H9 (cell line): ENCODE measurements around the gene MYO10. TPM values are rescaled to one million over a fixed set of nuclear protein-coding genes. Genes with fewer than 3 reads are reported as not detected.

ENCODE experiments used
- DNase-seq: peaks from one replicate; pipeline ENCODE4 v3.0.0-alpha.2; 2017
- H2AFZ ChIP-seq: one replicate; pipeline ENCODE4 v1.6.1; 2013; ENCODE audit warnings: mild to moderate bottlenecking, low read length, control low read depth, moderate library complexity
- H2AK5ac ChIP-seq: 2 replicates; pipeline ENCODE4 v1.6.1; 2013; ENCODE audit warnings: low read length, control low read depth, mixed read lengths; ENCODE audit not compliant: insufficient read length
- H2BK120ac ChIP-seq: one replicate; pipeline ENCODE4 v1.6.1; 2013; ENCODE audit warnings: low read depth, mild to moderate bottlenecking, low read length, control low read depth, inconsistent platforms; ENCODE audit not compliant: poor library complexity, severe bottlenecking
- H2BK12ac ChIP-seq: 2 replicates; pipeline ENCODE4 v1.6.1; 2013; ENCODE audit warnings: low read length, control low read depth, mixed read lengths, low read depth; ENCODE audit not compliant: insufficient read length
- H2BK15ac ChIP-seq: 2 replicates; pipeline ENCODE4 v1.6.1; 2013; ENCODE audit warnings: low read depth, low read length, control low read depth
- H2BK20ac ChIP-seq: one replicate; pipeline ENCODE4 v1.6.1; 2013; ENCODE audit warnings: low read depth, mild to moderate bottlenecking, low read length, control low read depth, inconsistent platforms; ENCODE audit not compliant: poor library complexity, severe bottlenecking
- H2BK5ac ChIP-seq: 2 replicates; pipeline ENCODE4 v1.6.1; 2013; ENCODE audit warnings: low read length, control low read depth, mixed read lengths; ENCODE audit not compliant: insufficient read length
- H3K14ac ChIP-seq: 2 replicates; pipeline ENCODE4 v1.6.1; 2013; ENCODE audit warnings: low read length, control low read depth; ENCODE audit not compliant: insufficient read depth
- H3K18ac ChIP-seq: 2 replicates; pipeline ENCODE4 v1.6.1; 2013; ENCODE audit warnings: low read depth, mild to moderate bottlenecking, mixed read lengths, low read length, control low read depth; ENCODE audit not compliant: insufficient read length
- H3K23ac ChIP-seq: 2 replicates; pipeline ENCODE4 v1.6.1; 2013; ENCODE audit warnings: low read length, control low read depth, mixed read lengths, low read depth; ENCODE audit not compliant: insufficient read length
- H3K23me2 ChIP-seq: 2 replicates; pipeline ENCODE4 v1.6.1; 2013; ENCODE audit warnings: low read depth, mild to moderate bottlenecking, mixed read lengths, low read length, control low read depth; ENCODE audit not compliant: insufficient read length, poor library complexity, severe bottlenecking
- H3K27ac ChIP-seq: 2 replicates; pipeline ENCODE4 v1.5.1; 2013; ENCODE audit warnings: low read length, control low read depth, mixed read lengths, low read depth; ENCODE audit not compliant: insufficient read length
- H3K27me3 ChIP-seq: 2 replicates; pipeline ENCODE4 v1.6.1; 2013; ENCODE audit warnings: low read length, control low read depth, inconsistent platforms; ENCODE audit not compliant: insufficient read depth
- H3K4ac ChIP-seq: 2 replicates; pipeline ENCODE4 v1.6.1; 2013; ENCODE audit warnings: low read depth, mild to moderate bottlenecking, control low read depth, inconsistent platforms, low read length, moderate library complexity
- H3K4me1 ChIP-seq: 2 replicates; pipeline ENCODE4 v1.6.1; 2013; ENCODE audit warnings: low read length, control low read depth, inconsistent platforms; ENCODE audit not compliant: insufficient read depth
- H3K4me2 ChIP-seq: 2 replicates; pipeline ENCODE4 v1.6.1; 2013; ENCODE audit warnings: low read length, control low read depth, mixed read lengths; ENCODE audit not compliant: insufficient read length, insufficient read depth
- H3K56ac ChIP-seq: 2 replicates; pipeline ENCODE4 v1.6.1; 2013; ENCODE audit warnings: low read depth, mild to moderate bottlenecking, mixed read lengths, low read length, control low read depth; ENCODE audit not compliant: insufficient read length
- H3K79me1 ChIP-seq: 2 replicates; pipeline ENCODE4 v1.6.1; 2013; ENCODE audit warnings: low read depth, mild to moderate bottlenecking, moderate library complexity, low read length, control low read depth, inconsistent platforms; ENCODE audit not compliant: insufficient read depth, poor library complexity, severe bottlenecking
- H3K79me2 ChIP-seq: 2 replicates; pipeline ENCODE4 v1.6.1; 2013; ENCODE audit warnings: low read length, control low read depth, inconsistent platforms; ENCODE audit not compliant: insufficient read depth
- H3K9ac ChIP-seq: 2 replicates; pipeline ENCODE4 v1.6.1; 2013; ENCODE audit warnings: low read length, control low read depth, mixed read lengths; ENCODE audit not compliant: insufficient read length; ENCODE audit errors: extremely low read depth
- H3K9me3 ChIP-seq: one replicate; pipeline ENCODE4 v1.6.1; 2013; ENCODE audit warnings: low read depth, low read length, inconsistent platforms; ENCODE audit not compliant: control insufficient read depth
- H3T11ph ChIP-seq: one replicate; pipeline ENCODE4 v1.6.1; 2013; ENCODE audit warnings: mild to moderate bottlenecking, low read length, control low read depth, inconsistent platforms
- H4K20me1 ChIP-seq: one replicate; pipeline ENCODE4 v1.6.1; 2013; ENCODE audit not compliant: control insufficient read depth, insufficient read length, insufficient read depth
- H4K5ac ChIP-seq: 2 replicates; pipeline ENCODE4 v1.6.1; 2013; ENCODE audit warnings: low read depth, mild to moderate bottlenecking, mixed read lengths, low read length, control low read depth; ENCODE audit not compliant: insufficient read length
- H4K8ac ChIP-seq: replicated peaks from 2 replicates; pipeline ENCODE4 v1.6.1; 2013; ENCODE audit warnings: low read length, control low read depth, mixed read lengths, low read depth; ENCODE audit not compliant: insufficient read length
- H4K91ac ChIP-seq: 2 replicates; pipeline ENCODE4 v1.6.1; 2013; ENCODE audit warnings: low read depth, mild to moderate bottlenecking, moderate library complexity, mixed read lengths, low read length, control low read depth; ENCODE audit not compliant: insufficient read length
- H3K27ac Mint-ChIP-seq, 3 experiments: 2 replicates in 2 of 3; 3 replicates in 1 of 3; pipeline ENCODE4 v1.8.0; 2020 to 2021; ENCODE audit warnings: mixed read lengths in 3 of 3, mild to moderate bottlenecking in 1 of 3, moderate library complexity in 1 of 3
- H3K27me3 Mint-ChIP-seq: 2 replicates; pipeline ENCODE4 v1.8.0; 2021; ENCODE audit warnings: low read depth, mild to moderate bottlenecking, moderate library complexity, mixed read lengths
- H3K36me3 Mint-ChIP-seq, 3 experiments: 2 replicates in 2 of 3; 3 replicates in 1 of 3; pipeline ENCODE4 v1.8.0; 2020 to 2021; ENCODE audit warnings: low read depth in 3 of 3, mixed read lengths in 3 of 3; ENCODE audit not compliant: insufficient read depth in 1 of 3
- H3K4me1 Mint-ChIP-seq, 2 experiments: 2 replicates each; pipeline ENCODE4 v1.8.0; 2020; ENCODE audit warnings: mixed read lengths in 2 of 2
- H3K4me3 Mint-ChIP-seq, 2 experiments: 2 replicates in 1 of 2; 3 replicates in 1 of 2; pipeline ENCODE4 v1.8.0; 2020 to 2021; ENCODE audit warnings: mild to moderate bottlenecking in 2 of 2, mixed read lengths in 2 of 2, moderate library complexity in 1 of 2
- H3K9me3 Mint-ChIP-seq, 2 experiments: 2 replicates in 1 of 2; 3 replicates in 1 of 2; pipeline ENCODE4 v1.8.0; 2020; ENCODE audit warnings: mild to moderate bottlenecking in 2 of 2, mixed read lengths in 2 of 2, moderate library complexity in 1 of 2
- WGBS: extraction: QIAGEN DNeasy Blood & Tissue Kit; methylation state at CpG from one replicate; pipeline ENCODE4 v1.1.7; 2013; ENCODE audit warnings: missing lambda C conversion rate, low lambda C conversion rate, mixed read lengths; ENCODE audit not compliant: insufficient read length; ENCODE audit errors: extremely low coverage; 5-methylcytosine and 5-hydroxymethylcytosine counted together
- total RNA-seq: library from RNA; stranded (reverse); gene quantifications from 2 replicates; pipeline ENCODE4 v1.2.1, GENCODE V29; 2021
- TF ChIP-seq, protein P1 (sequence below): fragments of 200-600 bp; sonication (generic); conservative IDR thresholded peaks from 3 replicates; pipeline ENCODE4 v1.8.0; 2021; ENCODE audit warnings: antibody characterized with exemption, mild to moderate bottlenecking

MYO10 gene
- total RNA-seq, 1 experiment from 2014 or later: 127 TPM

DNA sequence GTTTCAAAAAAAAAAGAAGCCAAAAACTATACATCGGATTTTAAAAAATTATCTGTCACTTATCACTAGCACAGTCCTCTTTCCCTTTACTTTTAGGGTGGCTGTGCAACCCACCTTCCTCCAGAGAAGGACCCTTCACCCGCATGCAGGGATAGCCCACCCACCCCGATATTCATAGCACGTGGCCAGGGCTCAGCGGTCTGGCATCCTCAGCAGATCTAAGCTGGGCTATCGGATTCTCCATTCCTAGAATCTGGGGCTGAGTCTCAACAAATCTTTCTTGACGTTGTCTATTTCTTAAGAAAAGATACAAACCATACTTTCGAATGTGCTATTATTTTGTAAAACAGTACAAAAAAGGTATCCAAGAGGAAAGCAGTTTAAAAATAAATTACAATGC, 70.9 kb downstream of the MYO10 start:
- Histone ChIP-seq H3K9me3 (no peaks in the 10 kb centered on the region), H3K23me2 (no peaks in the 10 kb centered on the region), H3K14ac (no peak overlapping the region), H4K5ac (no peak overlapping the region), H3K56ac (no peak overlapping the region), H4K91ac (no peak overlapping the region), H2BK20ac (no peak overlapping the region), H2BK12ac (no peak overlapping the region), H3K4me1 (peaks cover 32% of the 10 kb centered on the region), H2AFZ (no peak overlapping the region), H3K9ac (no peak overlapping the region), H3K4me2 (no peak overlapping the region), H3K27me3 (no peaks in the 10 kb centered on the region), H2AK5ac (no peak overlapping the region), H2BK15ac (no peak overlapping the region), H2BK5ac (no peak overlapping the region), H3K79me2 (no peaks in the 10 kb centered on the region), H2BK120ac (no peak overlapping the region), H3K79me1 (no peaks in the 10 kb centered on the region), H3T11ph (no peak overlapping the region), H4K8ac (no peak overlapping the region), H3K23ac (no peak overlapping the region), H3K18ac (no peak overlapping the region), H3K4ac (no peak overlapping the region), H3K27ac (no peak overlapping the region), H4K20me1 (no peaks in the 10 kb centered on the region)
- Mint-ChIP-seq H3K4me3 (no peak overlapping the region; a peak in 1 of 5 replicates), H3K27ac (peak overlapping the region; percentile 55 to 82 (median 70); a peak in 4 of 7 replicates), H3K36me3 (peaks cover 0 to 4% (median 0%) of the 10 kb centered on the region in 3 experiments; a peak in 2 of 7 replicates), H3K4me1 (peaks cover 61 to 73% of the 10 kb centered on the region in 2 experiments), H3K27me3 (no peaks in the 10 kb centered on the region), H3K9me3 (no peaks in the 10 kb centered on the region)
- no peak for DNase-seq
- WGBS: no CpG with 5 or more reads among the region's 8 CpGs
- TF ChIP-seq, protein P1, sequence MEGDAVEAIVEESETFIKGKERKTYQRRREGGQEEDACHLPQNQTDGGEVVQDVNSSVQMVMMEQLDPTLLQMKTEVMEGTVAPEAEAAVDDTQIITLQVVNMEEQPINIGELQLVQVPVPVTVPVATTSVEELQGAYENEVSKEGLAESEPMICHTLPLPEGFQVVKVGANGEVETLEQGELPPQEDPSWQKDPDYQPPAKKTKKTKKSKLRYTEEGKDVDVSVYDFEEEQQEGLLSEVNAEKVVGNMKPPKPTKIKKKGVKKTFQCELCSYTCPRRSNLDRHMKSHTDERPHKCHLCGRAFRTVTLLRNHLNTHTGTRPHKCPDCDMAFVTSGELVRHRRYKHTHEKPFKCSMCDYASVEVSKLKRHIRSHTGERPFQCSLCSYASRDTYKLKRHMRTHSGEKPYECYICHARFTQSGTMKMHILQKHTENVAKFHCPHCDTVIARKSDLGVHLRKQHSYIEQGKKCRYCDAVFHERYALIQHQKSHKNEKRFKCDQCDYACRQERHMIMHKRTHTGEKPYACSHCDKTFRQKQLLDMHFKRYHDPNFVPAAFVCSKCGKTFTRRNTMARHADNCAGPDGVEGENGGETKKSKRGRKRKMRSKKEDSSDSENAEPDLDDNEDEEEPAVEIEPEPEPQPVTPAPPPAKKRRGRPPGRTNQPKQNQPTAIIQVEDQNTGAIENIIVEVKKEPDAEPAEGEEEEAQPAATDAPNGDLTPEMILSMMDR: no peak
